NCI-H1436 treated with DMSO at 0.1 percent for 48 hours (cell line): Measurements from ENCODE around the gene PRKCA.
A peak's percentile ranks its signal among the peaks of the same experiment; 100 is the strongest.
"Not testable (repeated sequence)": the region's sequence is repeated elsewhere in the genome, so short reads cannot be mapped to it uniquely, and the experiment has no call there.

Experiments used
- DNase-seq: peaks from one replicate; lab custom pipeline; 2025; lab: John Stamatoyannopoulos, UW

Gene PRKCA

GRCh38 chr17:66326476-66327047 is 24.1 kb downstream of the PRKCA start:
- DNase-seq, result no peak

- DNase-seq, result no peak
These were observed 28.2 kb downstream of the PRKCA start for GRCh38 chr17:66330646-66331037.

GRCh38 chr17:66331038-66331816 is 28.8 kb downstream of the PRKCA start:
- no peak for DNase-seq

- no peak for DNase-seq
These were observed 33.4 kb downstream of the PRKCA start for GRCh38 chr17:66335797-66336196.

GRCh38 chr17:66337268-66337667 is 34.9 kb downstream of the PRKCA start:
- DNase-seq, result no peak

- no peak for DNase-seq
These were observed 35.6 kb downstream of the PRKCA start for GRCh38 chr17:66337866-66338485.

- no peak for DNase-seq
These were observed 36.5 kb downstream of the PRKCA start for GRCh38 chr17:66338937-66339336.

- DNase-seq, result no peak
These were observed 37.1 kb downstream of the PRKCA start for GRCh38 chr17:66339561-66339960.

- DNase-seq, result no peak
These were observed 38.3 kb downstream of the PRKCA start for GRCh38 chr17:66340720-66341119.

- no peak for DNase-seq
These were observed 39.0 kb downstream of the PRKCA start for GRCh38 chr17:66341462-66341861.

- DNase-seq, result not testable (repeated sequence)
These were observed 39.9 kb downstream of the PRKCA start for GRCh38 chr17:66342263-66342662.

- DNase-seq, result no peak
These were observed 41.2 kb downstream of the PRKCA start for GRCh38 chr17:66343531-66344078.

- DNase-seq, result no peak
These were observed 42.1 kb downstream of the PRKCA start for GRCh38 chr17:66344473-66344872.

- DNase-seq, result no peak
These were observed 42.9 kb downstream of the PRKCA start for GRCh38 chr17:66345264-66345663.

- DNase-seq, result not testable (repeated sequence)
These were observed 43.7 kb downstream of the PRKCA start for GRCh38 chr17:66345949-66346638.

- peak; percentile 19 for DNase-seq
These were observed 45.5 kb downstream of the PRKCA start for GRCh38 chr17:66347661-66348514.

GRCh38 chr17:66348584-66349165 is 46.3 kb downstream of the PRKCA start:
- DNase-seq, result peak; percentile 40

GRCh38 chr17:66349521-66350254 is 47.3 kb downstream of the PRKCA start:
- DNase-seq, result no peak

- DNase-seq, result not testable (repeated sequence)
These were observed 48.2 kb downstream of the PRKCA start for GRCh38 chr17:66350576-66350975.

GRCh38 chr17:66351033-66351432 is 48.6 kb downstream of the PRKCA start:
- no peak for DNase-seq
